ENCODE measurements around the gene GAS7. TPM values are rescaled to one million over a fixed set of nuclear protein-coding genes. Genes with fewer than 3 reads are reported as not detected.
"Not testable (repeated sequence)": the region's sequence is repeated elsewhere in the genome, so short reads cannot be mapped to it uniquely, and the experiment has no call there.

GAS7 gene
- total and polyA plus RNA-seq, 12 donors: 3.6 to 54.9 (median 28.0) TPM

- H3K4me3 ChIP-seq: no peak overlapping the region
- no peak for TF ChIP-seq POLR2A (IDR thresholded peaks at IDR 0.05)
- no peak for TF ChIP-seq CTCF (IDR thresholded peaks at IDR 0.05)
- no peaks in the 10 kb centered on the region for H3K36me3 ChIP-seq (replicated peaks in 1 of 2)
- no peaks in the 10 kb centered on the region for H3K27me3 ChIP-seq
- H3K4me1 ChIP-seq (replicated peaks in 1 of 2): no peaks in the 10 kb centered on the region
- peak in 2 of 7 donors; percentile 15 to 60 for DNase-seq
- WGBS, 4 donors: 71 to 81% (median 79%) methylated on average over 9 of the region's 9 CpGs
- no peaks in the 10 kb centered on the region for H3K9me3 ChIP-seq (replicated peaks in 1 of 3)
- H3K27ac ChIP-seq: no peak overlapping the region
- intact Hi-C loops (cut with DNase I): no loop called here
Observed at GRCh38 chr17:10013365-10014112, 184.9 kb downstream of the GAS7 start.

GRCh38 chr17:10010752-10011151 is 187.7 kb downstream of the GAS7 start:
- H3K9me3 ChIP-seq (replicated peaks in 1 of 3): no peaks in the 10 kb centered on the region
- WGBS, 4 donors: 67 to 77% (median 70%) methylated on average over 2 of the region's 2 CpGs

GRCh38 chr17:10003705-10004104 is 194.7 kb downstream of the GAS7 start:
- no peaks in the 10 kb centered on the region for H3K4me1 ChIP-seq (replicated peaks in 1 of 2)
- H3K9me3 ChIP-seq (replicated peaks in 1 of 3): no peaks in the 10 kb centered on the region
- no peak overlapping the region for H3K4me3 ChIP-seq
- intact Hi-C loops (cut with DNase I): no loop called here
- TF ChIP-seq CTCF (IDR thresholded peaks at IDR 0.05) (no peak), POLR2A (IDR thresholded peaks at IDR 0.05) (no peak)
- no peak overlapping the region for H3K27ac ChIP-seq
- no peaks in the 10 kb centered on the region for H3K36me3 ChIP-seq (replicated peaks in 1 of 2)
- no peaks in the 10 kb centered on the region for H3K27me3 ChIP-seq
- 64 to 89% (median 77%) methylated on average over 5 to 7 of the region's 7 CpGs for WGBS, 4 donors
- DNase-seq: no peak

More at GRCh38 chr17:10010752-10011151, 187.7 kb downstream of the GAS7 start:
- Histone ChIP-seq H3K27me3 (no peaks in the 10 kb centered on the region), H3K4me1 (replicated peaks in 1 of 2) (no peaks in the 10 kb centered on the region), H3K4me3 (no peak overlapping the region), H3K27ac (no peak overlapping the region), H3K36me3 (replicated peaks in 1 of 2) (no peaks in the 10 kb centered on the region)
- TF ChIP-seq CTCF (IDR thresholded peaks at IDR 0.05): no peak
- no peak for DNase-seq
- intact Hi-C loops (cut with DNase I): no loop called here

GRCh38 chr17:10002567-10003360 is 195.6 kb downstream of the GAS7 start:
- H3K4me1 ChIP-seq (replicated peaks in 1 of 2); H3K27ac ChIP-seq; H3K27me3 ChIP-seq; H3K4me3 ChIP-seq; H3K36me3 ChIP-seq (replicated peaks in 1 of 2); DNase-seq; H3K9me3 ChIP-seq (replicated peaks in 1 of 3); intact Hi-C loops (cut with DNase I): not testable (repeated sequence)
- WGBS, 4 donors: 80 to 93% (median 89%) methylated on average over 7 to 8 of the region's 8 CpGs
